Kidney capillary endothelial cell (primary cell): ENCODE results near the gene C9orf43.
"Not testable (repeated sequence)": the region's sequence is repeated elsewhere in the genome, so short reads cannot be mapped to it uniquely, and the experiment has no call there.

Experiments
- DNase-seq: peaks from one replicate; pipeline ENCODE4 v3.0.0-alpha.2; 2018; ENCODE audit warnings: low spot score

Gene C9orf43, protein sequence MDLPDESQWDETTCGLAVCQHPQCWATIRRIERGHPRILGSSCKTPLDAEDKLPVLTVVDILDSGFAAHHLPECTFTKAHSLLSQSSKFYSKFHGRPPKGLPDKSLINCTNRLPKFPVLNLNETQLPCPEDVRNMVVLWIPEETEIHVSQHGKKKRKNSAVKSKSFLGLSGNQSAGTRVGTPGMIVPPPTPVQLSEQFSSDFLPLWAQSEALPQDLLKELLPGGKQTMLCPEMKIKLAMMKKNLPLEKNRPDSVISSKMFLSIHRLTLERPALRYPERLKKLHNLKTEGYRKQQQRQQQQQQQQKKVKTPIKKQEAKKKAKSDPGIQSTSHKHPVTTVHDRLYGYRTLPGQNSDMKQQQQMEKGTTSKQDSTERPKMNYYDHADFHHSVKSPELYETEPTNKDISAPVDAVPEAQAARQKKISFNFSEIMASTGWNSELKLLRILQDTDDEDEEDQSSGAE

DNA sequence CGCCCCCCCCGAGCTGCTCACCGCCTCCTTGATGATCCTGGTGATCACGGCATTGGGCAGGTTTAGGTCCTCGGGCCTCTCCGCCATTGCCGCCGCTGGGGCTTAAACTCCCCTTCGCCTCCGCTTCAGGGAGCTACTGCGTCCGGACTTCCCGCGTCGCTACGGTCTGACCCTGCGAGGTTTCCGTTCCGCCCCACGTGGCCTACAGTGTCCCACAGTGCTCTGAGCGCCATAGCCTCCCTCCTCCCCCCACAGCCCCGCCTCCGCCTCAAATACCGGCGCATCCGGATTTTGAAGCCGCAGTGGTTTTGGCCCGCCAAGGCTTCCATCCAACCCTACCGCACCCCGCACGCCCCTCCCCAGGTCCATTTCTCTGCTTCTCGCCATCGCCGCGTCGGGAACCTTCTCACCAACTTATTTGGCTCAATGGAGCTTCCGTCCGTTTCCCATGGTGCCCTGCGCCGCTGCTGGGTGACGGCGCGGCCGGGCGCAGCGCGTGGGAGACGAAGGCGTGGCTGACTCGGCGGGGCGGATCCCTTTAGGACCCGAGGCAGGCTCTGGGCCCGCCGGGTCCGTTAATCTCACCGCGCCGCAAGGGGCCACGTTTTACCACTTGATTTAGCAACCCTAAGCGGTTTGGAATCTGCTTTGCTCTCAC is at the start of gene C9orf43, which contains the start of gene POLE3:
Gene C9orf43, plus strand, starts transcription at position 541 of the 658 bp plus-strand sequence. CDS start 2,747 bp downstream, outside the sequence.
Gene POLE3, minus strand, starts transcription at position 469 of the 658 bp plus-strand sequence. Its CDS starts 382 bp downstream, at position 87.
- peak; percentile 90 for DNase-seq

DNA sequence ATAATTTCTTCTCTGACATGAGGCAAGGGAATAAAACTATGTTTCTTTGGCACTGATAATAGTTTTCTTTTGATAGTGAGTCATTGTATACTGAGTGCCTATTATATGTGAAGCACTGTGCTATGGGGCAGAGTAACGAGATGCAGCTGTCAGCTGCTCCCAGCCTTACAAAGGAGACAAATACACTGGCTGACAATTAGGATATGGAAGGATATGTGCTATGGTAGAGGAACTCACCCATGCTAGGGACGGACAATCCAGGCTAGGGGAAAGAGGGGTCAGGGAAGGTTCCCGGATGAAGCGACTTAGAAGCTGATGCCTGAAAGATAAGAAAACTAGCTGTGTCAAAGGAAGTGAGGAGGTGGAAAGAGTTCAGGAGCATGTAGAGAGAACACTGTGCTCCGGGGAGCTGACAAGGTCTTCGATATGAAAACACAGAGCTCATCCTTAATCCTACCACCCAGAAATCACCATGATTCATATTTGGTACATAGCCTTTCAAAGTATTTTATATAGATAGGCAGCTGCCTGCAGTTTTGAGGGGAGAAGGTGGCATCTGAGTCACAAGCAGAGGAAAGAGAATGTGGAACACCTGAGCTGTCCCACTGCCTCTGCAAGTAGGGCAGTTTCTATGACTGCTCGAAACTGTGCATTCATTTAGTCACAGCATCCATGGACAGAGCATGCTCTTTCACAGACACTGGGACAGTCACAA is 49.1 kb upstream of the C9orf43 start:
- no peak for DNase-seq

DNA sequence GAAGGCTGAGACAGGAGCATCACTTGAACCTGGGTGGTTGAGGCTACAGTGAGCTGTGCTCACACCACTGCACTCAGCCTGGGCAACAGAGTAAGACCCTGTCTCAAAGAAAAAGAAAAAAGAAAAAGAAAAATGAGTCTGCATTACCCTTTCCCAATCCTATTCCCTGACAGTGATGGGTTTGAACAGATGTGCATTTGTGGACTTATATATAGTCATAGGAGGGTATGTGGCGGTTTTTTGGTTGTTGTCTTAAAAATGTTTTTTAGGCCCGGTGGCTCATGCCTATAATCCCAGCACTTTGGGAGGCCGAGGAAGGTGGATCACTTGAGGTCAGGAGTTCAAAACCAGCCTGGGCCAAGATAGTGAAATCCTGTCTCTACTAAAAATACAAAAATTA is 47.2 kb upstream of the C9orf43 start:
- DNase-seq, result no peak

DNA sequence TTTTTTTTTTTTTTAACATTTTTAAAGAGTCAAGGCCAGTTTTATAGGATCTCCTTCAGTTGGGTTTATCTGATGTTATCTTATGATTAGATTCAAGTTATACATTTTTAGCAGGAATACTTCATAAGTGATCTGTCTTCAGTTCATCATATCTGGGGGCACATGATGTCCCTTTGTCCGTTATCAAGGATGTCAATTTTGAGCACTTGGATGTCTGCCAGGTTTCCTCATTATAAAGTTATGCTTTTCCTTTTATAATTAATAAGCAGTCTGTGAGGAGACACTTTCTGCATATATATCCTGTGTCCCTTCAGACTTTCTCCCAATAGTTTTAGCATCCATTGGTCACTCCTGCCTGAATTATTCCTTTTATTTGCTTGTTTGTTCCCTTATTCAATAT is 45.6 kb upstream of the C9orf43 start:
- no peak for DNase-seq

DNA sequence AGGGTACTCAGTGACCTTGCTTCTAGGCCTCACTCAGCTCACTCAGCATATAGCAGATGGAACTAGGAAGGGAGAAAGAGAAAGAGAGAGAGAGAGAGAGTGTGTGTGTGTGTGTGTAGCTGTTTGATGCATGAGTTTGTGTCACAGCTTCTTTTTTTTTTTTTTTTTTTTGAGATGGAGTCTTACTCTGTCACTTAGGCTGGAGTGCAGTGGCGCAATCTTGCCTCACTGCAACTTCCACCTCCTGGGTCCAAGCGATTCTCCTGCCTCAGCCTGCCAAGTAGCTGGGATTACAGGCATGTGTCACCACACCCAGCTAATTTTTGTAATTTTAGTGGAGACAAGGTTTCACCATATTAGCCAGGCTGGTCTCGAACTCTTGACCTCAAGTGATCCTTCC is 44.9 kb upstream of the C9orf43 start:
- not testable (repeated sequence) for DNase-seq

DNA sequence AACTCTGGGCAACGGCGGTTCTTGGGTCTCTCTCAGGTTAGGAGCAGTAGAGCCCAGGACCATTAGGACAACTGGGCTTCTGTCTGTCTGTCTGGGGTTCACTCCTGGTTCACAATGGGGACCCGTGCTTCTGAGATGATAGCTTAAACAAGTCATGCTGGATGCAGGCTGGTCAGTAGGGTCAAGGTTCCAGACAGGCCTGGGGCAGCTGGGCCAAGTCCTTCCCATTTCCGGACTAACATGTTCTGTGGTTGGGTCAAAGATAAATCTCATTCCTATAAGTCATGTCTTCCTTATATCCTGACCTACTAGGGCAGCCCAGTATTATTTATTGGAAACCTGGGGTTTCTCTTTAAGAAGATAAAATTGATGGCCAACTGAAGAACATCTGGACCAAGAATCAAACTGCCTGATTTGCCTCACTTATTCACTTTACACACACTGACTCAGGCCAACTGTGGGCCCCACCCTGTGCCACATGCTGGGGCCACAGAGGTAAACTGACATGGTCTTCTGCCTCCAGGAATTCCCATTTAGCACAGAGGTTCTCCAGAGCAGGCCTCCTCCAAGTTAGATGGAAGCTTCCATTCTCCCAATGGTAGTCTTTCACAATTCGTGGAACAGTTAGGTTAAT is 42.1 kb upstream of the C9orf43 start:
- no peak for DNase-seq

DNA sequence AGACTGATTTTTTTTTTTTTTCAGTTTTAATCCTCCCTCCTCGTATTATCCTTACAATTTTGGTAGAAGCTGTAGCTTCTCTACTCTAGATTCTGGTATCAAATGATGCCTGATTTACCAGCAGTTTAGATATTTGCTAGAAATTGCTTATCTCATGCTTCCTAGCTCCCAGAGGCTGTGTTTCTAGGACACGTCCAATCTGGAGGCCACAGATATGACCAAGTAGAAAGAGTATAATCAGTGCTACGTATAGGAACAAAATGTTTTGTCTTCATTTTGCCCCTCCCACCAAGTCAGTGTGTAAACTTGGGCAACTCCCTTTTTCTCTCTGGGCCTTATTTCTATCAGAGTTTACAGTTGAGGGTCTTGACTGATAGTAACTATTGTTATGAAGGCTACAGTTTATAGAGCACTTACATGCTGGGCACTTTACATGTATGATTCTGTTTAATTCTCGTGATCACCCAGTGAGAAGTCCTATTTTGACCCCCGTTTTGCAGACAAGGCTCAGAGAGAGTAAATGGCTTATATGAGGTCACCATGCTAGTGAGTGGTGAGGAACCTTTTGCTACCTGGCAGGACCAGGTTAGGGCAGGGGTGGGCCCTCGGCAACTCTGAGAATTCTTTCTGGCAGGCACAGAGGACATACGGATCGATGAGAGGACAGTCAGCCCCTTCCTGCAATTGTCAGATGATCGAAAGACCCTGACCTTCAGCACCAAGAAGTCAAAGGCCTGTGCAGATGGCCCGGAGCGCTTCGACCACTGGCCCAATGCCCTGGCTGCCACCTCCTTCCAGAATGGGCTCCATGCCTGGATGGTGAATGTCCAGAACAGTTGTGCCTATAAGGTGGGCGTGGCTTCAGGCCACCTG is 41.3 kb upstream of the C9orf43 start:
- no peak for DNase-seq

DNA sequence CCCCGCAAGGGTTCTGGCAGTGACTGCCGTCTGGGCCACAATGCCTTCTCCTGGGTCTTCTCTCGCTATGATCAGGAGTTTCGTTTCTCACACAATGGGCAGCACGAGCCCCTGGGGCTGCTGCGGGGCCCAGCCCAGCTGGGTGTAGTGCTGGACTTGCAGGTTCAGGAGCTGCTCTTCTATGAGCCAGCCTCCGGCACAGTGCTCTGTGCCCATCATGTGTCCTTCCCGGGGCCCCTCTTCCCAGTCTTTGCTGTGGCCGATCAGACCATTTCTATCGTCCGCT is 40.7 kb upstream of the C9orf43 start:
- DNase-seq, result no peak

DNA sequence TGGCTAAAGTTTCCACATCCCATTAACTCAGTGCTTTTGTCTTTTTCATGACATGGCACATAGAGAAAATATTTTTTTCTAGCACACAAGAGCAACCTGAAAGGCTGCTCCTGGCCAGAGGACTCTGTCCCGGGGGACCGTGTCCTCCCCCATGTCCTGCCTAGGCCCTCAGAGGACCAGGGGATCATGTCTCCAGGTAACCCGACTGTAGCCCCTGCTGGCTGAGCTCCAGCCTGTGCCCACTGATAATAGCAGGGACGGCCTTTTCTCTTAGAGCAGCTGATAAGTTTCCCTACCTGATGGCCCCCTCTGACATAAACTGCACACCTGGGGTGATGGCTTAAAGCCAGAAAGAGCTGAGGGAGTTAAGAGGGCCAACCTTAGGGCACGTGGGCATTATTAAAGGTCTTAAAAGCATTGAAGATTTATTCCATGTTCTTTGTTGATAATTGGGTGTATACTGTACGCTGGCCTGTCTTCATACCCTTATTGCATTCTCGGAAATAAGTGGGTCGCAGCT is 39.7 kb upstream of the C9orf43 start:
- DNase-seq, result no peak

DNA sequence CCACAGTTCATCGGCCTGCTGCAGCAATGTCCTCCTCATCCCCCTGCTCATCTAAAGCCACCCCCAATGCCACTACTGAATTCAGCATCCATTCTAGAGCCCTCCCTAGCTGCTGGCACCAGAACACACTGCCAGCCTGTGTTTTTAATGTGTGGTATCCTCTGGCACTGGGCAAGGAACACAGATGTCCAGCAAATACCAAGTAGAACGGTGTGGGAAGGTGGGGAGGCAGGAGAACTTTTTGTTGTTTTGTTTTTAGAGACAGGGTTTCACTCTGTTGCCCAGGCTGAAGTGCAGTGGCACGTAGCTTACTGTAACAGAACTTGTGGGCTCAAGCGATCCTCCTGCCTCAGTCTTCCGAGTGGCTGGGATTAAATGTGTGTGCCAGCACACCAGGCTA is 38.5 kb upstream of the C9orf43 start:
- no peak for DNase-seq

DNA sequence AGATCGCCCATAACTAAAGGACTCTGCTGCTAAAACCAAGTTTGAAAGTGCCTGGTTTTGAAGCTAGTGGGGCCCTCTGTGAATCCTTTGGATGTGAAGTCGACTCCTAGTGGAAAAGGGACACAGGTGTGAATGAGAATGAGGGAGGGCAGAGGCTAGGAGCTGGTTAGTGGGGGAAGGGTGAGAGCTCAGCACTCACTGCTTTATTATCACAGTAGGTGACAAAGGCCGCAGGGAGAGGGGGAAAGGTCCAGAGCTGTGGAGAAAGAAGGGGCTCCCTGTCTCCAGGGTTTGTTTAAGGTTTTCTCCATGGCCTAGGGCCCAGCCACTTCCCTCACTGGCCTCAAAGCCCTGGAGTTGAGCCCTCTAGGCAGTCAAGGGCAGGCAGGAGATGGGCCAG is 37.3 kb upstream of the C9orf43 start:
- no peak for DNase-seq

DNA sequence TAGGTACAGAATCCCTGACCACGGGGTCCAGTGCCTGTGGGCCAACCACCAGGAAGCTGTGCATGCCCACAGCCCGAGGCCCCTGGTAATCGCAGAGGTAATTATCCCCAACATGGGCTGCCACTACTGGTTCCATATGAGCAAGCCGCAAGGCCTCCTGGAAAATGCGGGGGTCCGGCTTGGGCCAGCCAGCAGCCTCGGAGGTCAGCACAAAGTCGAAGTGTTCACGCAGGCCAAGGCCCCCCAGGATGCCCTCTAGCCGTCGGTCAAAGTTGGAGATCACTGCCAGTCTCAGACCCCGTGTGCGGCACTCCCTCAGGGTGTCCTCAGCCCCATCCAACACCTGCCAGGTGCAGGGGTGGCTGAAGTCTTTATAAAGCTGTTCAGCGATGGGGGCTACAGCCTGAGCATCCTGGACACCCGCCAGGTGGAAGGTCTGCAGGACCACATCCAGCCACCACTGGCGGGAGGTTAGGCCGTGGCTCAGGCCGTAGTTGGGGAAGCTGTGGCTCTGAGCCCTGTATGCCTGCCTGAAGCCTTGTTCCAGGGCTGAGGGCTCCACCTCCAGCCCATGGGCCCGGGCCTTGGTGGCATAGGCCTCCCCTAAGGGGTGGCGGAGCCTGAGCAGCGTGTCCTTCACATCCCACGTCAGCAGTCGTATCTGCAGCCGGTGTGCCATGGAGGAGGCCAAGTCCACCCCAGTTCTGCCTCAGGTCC is 36.7 kb upstream of the C9orf43 start:
- DNase-seq, result no peak

DNA sequence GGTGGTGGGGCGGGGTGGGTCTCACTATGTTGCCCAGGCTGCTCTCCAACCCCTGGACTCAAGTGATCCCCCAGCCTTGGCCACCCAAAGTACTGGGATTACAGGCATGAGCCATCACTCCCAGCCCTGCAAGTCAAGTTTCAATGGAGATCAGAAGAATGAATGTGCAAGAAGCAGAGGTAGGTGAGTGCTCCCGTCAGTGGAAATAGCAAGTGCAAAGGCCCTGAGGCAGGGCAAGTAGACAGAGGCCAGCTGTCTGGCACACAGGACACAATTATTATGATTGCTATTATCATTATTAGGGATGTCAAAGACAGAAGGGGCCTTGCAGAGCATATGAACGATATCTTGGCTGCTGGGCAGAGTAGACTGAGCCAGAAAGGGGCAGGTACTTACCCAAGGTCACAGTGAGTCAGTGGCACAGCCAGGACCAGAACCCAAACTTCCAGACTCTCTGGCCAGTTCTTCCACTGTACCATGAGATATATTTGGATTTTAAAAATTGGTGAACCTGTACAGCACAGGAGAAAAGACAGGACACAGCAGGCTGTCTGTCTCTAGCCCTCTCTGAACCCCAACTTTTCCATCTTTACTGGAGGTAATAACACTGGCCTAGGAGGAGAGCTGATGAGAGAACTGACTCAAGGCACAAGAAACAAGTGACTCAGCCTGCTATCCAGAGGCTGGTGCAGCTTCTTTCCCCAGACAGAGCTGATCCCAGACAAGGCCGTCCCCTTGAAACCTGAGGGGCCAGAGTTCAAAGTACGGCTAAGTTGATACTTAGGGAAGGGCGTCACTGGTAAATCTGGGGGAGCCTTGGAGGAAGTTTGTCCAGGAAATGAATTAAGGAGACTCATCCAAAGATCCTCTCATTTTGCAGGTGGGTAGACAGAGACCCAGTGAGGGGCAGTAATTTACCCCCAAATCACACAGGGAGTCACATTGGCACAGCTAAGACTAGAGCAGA is 35.2 kb upstream of the C9orf43 start:
- no peak for DNase-seq

DNA sequence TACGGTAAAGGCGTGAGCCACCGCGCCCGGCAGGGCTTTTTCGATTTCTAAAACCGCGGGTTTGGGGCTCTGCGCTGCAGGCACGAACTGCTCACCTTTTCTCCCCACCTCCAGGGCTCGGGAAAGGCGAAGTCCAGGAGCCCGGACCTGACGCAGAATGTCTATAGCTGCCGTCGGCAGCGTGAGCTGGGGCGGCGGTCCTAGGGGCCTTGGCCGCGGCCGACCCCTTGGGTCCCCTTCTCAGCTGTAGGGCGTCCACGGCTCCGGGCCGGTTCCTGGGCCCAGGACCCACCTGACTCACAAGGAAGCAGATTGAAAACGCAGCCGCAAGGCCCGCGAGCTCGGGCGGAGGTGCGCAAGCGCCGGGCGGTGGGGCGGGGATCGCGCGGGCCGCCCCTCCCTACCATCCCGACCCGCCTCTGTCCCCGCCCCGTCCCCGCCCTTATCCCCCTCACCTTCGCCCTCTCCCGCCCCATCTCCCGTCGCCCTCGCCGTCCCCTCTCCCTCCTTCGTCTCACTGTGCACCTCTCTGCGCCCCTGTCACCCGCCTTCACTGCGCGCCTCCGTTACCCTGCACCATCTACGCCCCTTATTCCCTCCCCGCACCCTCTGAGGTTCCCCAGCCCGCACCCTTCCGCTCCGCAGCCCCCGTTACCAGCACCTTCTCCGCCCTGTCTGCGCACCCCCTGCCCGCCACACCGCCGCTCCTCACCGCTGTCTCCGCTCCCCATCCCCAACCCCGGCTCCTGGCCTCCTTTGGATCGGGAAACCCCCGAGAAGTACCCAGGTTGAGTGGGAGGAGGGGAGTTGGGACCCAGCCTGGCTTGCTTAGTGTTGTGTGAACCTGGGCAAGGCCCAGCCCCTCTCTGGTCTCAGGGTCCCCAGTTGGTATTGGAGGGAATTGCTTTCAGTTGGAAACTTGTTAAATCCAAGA is 33.6 kb upstream of the C9orf43 start, which contains the start of gene HDHD3:
Gene HDHD3, minus strand, starts transcription at position 353 of the 934 bp plus-strand sequence. CDS start 2,632 bp downstream, outside the sequence.
- peak; percentile 38 for DNase-seq

DNA sequence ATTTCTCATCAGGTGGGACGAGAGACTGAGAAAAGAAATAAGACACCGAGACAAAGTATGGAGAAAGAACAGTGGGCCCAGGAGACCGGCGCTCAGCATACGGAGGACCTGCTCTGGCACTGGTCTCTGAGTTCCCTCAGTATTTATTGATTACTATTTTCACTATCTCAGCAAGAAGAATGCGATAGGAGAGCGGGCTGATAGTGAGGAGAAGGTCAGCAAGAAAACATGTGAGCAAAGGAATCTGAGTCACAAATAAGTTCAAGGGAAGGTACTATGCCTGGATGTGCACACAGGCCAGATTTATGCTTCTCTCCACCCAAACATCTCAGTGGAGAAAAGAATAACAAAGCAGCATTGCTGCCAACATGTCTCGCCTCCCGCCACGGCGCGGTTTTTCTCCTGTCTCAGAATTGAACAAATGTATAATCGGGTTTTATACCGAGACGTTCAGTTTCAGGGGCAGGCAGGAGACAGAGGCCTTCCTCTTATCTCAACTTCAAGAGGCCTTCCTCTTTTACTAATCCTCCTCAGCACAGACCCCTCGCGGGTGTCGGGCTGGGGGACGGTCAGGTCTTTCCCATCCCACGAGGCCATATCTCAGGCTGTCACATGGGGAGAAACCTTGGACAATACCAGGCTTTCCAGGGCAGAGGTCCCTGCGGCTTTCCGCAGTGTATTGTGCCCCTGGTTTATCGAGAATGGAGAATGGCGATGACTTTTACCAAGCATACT is 31.3 kb upstream of the C9orf43 start:
- not testable (repeated sequence) for DNase-seq

DNA sequence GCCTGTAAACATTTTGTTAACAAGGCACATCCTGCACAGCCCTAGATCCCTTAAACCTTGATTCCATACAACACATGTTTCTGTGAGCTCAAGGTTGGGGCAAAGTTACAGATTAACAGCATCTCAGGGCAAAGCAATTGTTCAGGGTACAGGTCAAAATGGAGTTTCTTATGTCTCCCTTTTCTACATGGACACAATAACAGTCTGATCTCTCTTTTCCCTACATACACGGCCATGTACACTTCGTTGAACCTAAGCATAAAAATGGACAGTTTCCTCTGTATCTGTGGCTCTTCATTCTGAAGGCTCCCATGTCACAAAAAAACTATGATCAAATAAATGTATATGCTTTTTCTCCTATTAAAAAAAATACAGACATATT is 30.7 kb upstream of the C9orf43 start:
- not testable (repeated sequence) for DNase-seq

DNA sequence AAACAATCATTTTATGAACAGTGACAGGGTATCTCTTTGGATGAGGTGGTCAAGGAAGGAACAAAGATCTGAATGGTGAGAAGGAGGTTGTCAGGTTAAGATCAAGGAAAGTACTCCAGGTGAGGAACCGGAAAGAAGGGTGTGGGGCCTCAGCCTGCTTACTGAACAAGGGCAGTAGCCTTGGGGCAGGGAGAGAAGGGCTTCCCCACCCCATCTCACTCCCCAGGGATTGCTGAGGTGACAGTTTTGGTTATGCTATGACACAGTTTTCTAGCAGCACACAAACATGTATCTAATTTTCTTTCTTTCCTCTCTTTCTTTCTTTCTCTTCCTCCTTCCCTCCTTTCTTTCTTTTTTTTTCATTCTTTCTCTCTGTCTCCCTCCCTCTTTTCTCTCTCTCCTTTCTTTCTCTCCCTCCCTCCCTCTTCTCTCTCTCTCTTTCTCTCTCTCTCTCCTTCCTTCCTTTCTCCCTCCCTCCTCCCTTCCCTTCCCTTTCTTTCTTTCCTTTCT is 29.6 kb upstream of the C9orf43 start:
- no peak for DNase-seq
